Tibial nerve (tissue), 3 donors: ENCODE data around the gene IPMK.

Source experiments
- CTCF ChIP-seq, 5 experiments: fragments of 200-600 bp in 3 of 5; fragments of 450-650 bp in 2 of 5; sonication (generic) in 3 of 5; IDR thresholded peaks; one replicate each; pipeline ENCODE4 v1.5.1; 2016 to 2019; ENCODE audit warnings: antibody characterized with exemption in 5 of 5, mild to moderate bottlenecking in 3 of 5, moderate library complexity in 2 of 5
- POLR2A ChIP-seq, 2 donors: fragments of 450-650 bp; IDR thresholded peaks; one replicate each; pipeline ENCODE4 v1.6.1; 2017; ENCODE audit warnings: antibody characterized with exemption in 2 of 2, mild to moderate bottlenecking in 2 of 2, moderate library complexity in 2 of 2

DNA sequence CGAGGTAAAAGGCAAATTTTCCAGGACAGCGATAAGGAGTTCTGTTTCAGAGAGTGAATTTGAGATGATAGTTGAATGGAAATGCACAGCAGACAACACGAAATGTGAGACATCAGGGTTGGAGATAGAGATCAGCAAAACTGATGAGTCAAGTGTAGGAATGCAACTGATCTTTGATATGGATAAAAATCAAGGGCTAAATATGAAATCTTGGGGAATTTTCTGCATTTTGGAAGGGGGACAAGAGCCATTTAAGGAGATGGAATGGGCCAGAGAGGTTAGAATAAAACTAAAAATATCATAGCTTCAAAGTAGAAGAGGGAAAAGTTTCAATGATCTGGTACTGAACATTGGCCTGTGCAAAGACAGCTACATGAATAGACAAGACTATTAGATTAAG lies 12.8 kb upstream of the IPMK start:
- TF ChIP-seq CTCF (IDR thresholded peaks at IDR 0.05) (no peak), POLR2A (IDR thresholded peaks at IDR 0.05) (no peak)
